Femur (tissue), 1 donor: ENCODE measurements around the gene SAP25.

Experiments
- DNase-seq: peaks from one replicate; pipeline ENCODE4 v3.0.0-alpha.2; 2017

SAP25 gene

GRCh38 chr7:100591596-100591995 lies 17.9 kb upstream of the SAP25 start:
- DNase-seq, result no peak

DNA sequence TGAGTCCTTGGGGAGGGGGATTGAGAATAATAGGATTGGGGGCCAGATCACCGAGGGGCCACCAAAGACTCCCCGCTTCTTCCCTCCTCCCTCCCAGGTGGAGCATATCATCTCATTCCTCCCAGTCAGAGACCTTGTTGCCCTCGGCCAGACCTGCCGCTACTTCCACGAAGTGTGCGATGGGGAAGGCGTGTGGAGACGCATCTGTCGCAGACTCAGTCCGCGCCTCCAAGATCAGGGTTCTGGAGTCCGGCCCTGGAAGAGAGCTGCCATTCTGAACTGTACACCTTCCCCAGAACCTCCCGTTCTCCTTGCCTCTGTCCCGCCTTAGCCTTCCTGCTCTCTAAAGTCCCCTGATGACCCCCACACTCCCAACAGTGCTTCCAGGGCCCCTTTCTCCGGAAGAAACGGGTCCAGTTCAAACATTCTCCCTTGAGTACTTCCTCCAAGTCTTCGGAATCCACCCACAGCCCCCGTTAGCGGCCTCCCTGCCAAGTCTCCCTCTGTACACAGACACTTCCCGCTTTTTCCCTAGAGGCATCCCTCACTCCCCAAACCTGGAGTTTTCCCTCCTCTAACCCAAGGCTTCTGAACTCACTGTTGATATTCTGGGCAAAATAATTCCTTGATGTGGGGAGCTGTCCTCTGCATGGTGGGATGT lies 16.5 kb upstream of the SAP25 start:
- DNase-seq, result peak; percentile 60

DNA sequence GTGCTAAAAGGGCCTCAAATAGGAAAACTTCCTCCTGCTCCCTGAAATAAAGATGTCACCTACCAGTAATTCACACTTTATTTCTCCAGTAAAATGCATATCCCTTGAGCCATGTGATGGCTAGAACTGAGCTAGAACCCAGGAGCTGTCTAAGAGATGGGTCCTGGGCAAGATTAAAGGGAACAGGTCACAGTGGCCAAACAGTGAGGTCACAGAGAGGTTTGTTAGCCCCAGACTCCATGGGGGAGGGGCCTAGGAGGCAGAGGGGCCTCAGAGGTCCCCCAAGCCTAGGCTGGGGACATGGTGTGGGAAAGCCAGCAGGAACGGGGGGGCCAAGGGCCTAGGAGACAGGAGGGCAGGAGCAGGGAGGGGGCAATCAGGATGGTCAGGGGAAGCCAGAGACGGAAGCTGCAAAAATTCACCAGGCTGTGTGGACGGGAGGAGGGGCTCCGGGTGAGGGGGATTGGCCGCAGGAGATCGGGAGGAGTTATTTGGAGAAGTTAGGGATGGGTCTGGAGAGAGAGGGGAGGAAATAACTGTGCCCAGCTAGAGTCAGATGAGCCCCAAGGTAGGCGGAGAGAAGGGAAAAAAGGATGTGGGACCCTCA lies 15.7 kb upstream of the SAP25 start:
- no peak for DNase-seq

DNA sequence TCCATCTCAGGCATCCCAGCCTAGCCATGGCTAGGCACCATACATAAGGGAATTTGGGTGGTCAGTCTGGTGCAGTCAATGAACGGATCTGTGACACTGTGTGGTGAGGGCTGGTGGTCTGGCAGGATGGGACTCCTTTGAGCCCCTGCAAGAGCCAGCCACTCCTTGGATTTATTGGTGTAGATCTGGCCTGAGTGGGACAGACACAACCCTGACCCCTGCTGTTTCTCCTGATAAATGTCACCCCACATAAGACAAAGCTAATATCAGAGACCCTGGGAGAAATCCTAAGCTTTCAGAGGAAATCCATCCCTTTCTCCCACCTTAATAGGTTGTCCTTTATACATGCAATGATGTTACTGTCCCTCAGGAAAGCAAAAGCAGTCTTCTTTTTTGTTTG lies 14.7 kb upstream of the SAP25 start:
- no peak for DNase-seq

- DNase-seq, result peak; percentile 100
These were observed 12.7 kb upstream of the SAP25 start, which contains the start of gene FBXO24 for GRCh38 chr7:100586266-100587025. TSS of gene FBXO24 (plus strand) at chr7:100586328. CDS start at chr7:100586626, 298 bp downstream.

- DNase-seq, result no peak
These were observed 12.0 kb upstream of the SAP25 start, which contains the start of gene LRCH4 for GRCh38 chr7:100585511-100586265. TSS of gene LRCH4 (minus strand) at chr7:100586129. CDS start at chr7:100586100, 29 bp downstream.

- DNase-seq, result no peak
These were observed 11.2 kb upstream of the SAP25 start for GRCh38 chr7:100584683-100585510.

- DNase-seq, result no peak
These were observed 10.5 kb upstream of the SAP25 start for GRCh38 chr7:100584054-100584682.

- DNase-seq, result peak; percentile 37
These were observed 9.7 kb upstream of the SAP25 start for GRCh38 chr7:100583132-100584053.

DNA sequence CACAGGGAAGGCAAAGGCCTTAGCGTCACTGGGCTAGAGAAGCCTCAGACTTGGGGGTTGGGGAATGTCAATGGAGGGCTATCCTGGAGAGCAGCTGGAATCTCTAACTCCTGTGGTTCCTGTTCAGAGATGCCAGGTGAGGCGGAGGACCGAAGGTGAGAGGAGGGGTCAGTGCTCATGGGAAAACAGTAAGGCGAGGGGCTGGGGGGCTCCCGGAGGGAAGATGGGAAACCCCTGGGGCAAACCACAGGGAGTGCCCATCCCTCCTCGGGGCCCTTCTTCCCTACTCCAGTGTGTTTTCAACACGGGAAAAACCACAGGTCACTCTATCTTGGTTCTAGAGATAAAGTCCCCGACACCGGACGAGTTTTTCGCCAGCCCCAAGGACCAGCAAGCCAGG lies 8.9 kb upstream of the SAP25 start:
- no peak for DNase-seq

- DNase-seq, result no peak
These were observed 8.4 kb upstream of the SAP25 start for GRCh38 chr7:100582041-100582579.

- no peak for DNase-seq
These were observed 7.0 kb upstream of the SAP25 start for GRCh38 chr7:100580466-100581283.

DNA sequence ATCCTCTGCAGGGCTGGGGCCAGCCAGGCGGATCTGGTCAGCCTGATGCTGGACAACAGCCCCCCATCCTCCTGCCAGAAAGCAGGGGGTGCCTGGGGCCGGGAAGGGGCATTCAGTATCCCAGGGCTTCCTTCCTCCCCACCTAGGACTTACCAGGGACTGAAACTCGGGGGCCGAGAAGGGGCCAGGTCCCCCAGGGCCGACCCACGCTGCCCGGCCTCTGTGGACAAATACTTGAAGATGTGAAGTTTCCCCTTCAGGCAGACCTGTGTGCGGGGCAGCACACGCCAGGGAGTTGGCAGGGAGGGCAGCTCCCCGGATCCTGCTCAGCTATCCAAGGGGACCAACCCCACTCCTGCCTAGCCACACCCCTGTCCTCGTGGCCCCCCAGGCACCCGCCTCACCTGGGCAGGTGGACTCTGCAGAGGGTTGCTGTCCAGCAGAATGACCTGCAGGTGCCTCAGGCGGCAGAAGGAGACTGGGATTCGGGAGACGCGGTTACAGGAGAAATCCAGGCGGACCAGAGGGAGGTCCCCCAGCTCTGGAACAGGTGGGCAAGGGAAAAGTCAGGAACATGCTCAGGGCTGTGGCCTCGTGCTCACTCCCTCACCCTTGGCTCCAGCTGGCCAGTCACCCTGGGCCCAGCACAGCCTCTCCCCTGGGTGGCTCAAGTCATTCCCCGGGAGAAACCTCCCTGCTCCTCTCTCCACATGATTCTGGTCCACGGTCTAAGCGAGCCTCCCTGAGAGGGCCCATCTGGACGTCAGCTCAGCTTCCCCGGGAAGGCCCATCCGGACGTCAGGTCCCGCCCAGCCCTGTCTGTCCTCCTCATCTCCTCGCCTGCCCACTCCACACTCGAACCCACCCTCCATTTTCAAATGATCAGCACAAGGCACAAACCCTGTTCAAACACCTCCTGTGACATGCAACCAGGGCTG lies 4.8 kb upstream of the SAP25 start:
- DNase-seq, result no peak

DNA sequence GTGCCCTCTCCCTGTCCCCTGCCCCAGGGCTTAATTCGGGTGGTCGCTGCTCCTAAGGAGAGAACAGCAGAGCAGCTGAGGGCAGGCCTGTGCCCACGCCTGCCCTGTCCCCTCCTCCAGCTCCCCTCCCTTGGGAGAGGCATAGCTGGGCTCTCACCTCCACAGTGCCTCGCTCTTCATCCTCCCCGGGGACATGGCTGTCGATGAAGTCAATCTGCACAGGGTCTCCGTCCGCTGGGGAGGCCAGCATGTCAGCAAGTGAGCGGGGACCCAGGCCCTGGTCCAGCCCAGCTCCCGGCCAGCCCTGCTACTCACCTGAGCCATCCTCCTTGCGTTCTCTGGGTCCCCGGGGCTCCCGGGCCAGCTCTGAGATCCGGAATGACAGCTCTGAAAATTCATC lies 3.8 kb upstream of the SAP25 start:
- DNase-seq, result no peak

DNA sequence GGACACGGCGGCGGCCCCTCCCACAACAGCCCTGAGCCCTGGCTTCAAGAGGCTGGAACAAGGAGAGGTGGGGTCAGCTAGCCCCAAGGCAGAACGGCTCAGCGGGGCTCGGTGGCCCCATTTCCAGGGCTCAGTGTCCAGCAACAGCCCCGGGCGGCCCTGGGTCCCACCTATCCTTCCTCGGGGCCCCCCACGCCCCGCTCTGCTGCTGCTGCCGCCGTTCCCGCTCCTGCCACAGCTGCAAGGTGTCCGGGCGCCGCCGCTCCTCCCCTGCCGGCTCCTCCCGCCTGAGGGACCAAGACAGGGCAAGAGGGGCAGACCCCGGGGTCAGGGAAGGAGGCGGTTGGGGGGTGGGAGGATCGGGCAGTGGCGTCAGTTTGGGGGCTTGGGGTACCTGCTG lies 3.4 kb upstream of the SAP25 start:
- no peak for DNase-seq

DNA sequence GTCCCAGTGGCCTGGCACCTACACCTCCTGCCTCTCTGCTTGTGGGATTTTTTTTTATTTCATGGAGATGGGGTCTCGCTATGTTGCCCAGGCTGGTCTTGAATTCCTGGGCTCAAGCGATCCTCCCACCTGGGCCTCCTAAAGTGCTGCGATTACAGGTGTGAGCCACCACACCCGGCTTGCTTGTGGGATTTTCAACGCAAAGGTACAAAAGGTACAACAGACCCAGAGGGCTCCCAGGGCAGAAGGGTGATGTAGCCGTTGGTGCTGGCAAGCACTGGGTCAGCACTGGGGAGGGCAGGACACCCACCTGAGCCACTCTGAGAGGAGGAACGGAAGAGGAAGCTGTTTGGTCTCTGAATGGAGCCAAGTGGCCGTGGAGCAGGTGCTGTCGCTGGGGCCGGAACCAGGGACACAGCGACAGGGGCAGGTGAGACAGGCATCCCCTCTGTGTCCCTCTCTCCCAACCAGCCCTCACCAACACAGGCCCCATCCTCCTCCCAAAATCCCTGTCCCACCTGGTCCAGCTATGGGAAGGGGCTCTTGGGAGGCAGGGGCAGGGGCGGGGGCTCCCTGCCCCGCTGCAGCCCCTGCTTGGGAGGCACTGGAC lies 2.8 kb upstream of the SAP25 start:
- no peak for DNase-seq

- DNase-seq, result no peak
These were observed 2.2 kb upstream of the SAP25 start for GRCh38 chr7:100575746-100576383.
